ENCODE data around the gene IL10.

- TF ChIP-seq NFIC (IDR thresholded peaks at IDR 0.05) (no peak), ZBTB7A (IDR thresholded peaks at IDR 0.05; ENCODE audit: low read depth) (no peak), EGR1 (IDR thresholded peaks at IDR 0.05) (no peak), RAD21 (IDR thresholded peaks at IDR 0.05; ENCODE audit: low read depth) (no peak), USF1 (IDR thresholded peaks at IDR 0.05) (no peak), REST (IDR thresholded peaks at IDR 0.05; ENCODE audit: low read depth) (no peak), EP300 (IDR thresholded peaks at IDR 0.05; ENCODE audit: borderline replicate concordance) (no peak), TCF12 (IDR thresholded peaks at IDR 0.05; ENCODE audit: low read depth) (no peak), CEBPB (IDR thresholded peaks at IDR 0.05) (no peak), CREB1 (IDR thresholded peaks at IDR 0.05; ENCODE audit: low read depth) (no peak), YY1 (IDR thresholded peaks at IDR 0.05; ENCODE audit: low read depth) (no peak), TAF1 (IDR thresholded peaks at IDR 0.05; ENCODE audit: low read depth) (no peak)
These were observed 3.9 kb upstream of the IL10 start for GRCh38 chr1:206776229-206776628.

All from Ishikawa (cell line).